Aorta (tissue), 5 donors: ENCODE results near the gene PITX1. TPM values are rescaled to one million over a fixed set of nuclear protein-coding genes. Genes with fewer than 3 reads are reported as not detected.

ENCODE experiments used
- ATAC-seq: fragments of 200-7000 bp; cut with Tn5 transposase; one replicate; pipeline ENCODE4 v1.9.1; 2022; ENCODE audit warnings: moderate library complexity; ENCODE audit not compliant: low FRiP score
- DNase-seq, 2 donors: peaks; one replicate each; pipeline ENCODE4 v3.0.0-alpha.2; 2020
- H3K27ac ChIP-seq, 2 donors: one replicate each; pipeline ENCODE4 v1.5.1; 2013; ENCODE audit warnings: low read length in 2 of 2, mild to moderate bottlenecking in 2 of 2, moderate library complexity in 2 of 2, control low read depth in 1 of 2, inconsistent platforms in 1 of 2, low read depth in 1 of 2
- H3K27me3 ChIP-seq, 2 donors: one replicate each; pipeline ENCODE4 v1.6.1; 2013; ENCODE audit warnings: control low read depth in 1 of 2, low read length in 1 of 2, mild to moderate bottlenecking in 1 of 2, moderate library complexity in 1 of 2; ENCODE audit not compliant: insufficient read depth in 2 of 2, control insufficient read depth in 1 of 2
- H3K36me3 ChIP-seq, 2 donors: one replicate each; pipeline ENCODE4 v1.6.1; 2013; ENCODE audit warnings: control low read depth in 1 of 2, low read length in 1 of 2, mild to moderate bottlenecking in 1 of 2; ENCODE audit not compliant: insufficient read depth in 2 of 2, control insufficient read depth in 1 of 2
- H3K4me1 ChIP-seq, 2 donors: one replicate each; pipeline ENCODE4 v1.6.1; 2013; ENCODE audit warnings: low read length in 2 of 2, control low read depth in 1 of 2, mild to moderate bottlenecking in 1 of 2, moderate library complexity in 1 of 2; ENCODE audit not compliant: insufficient read depth in 2 of 2, control insufficient read depth in 1 of 2
- H3K4me3 ChIP-seq, 2 donors: one replicate each; pipeline ENCODE4 v1.5.1; 2013; ENCODE audit warnings: low read length in 2 of 2, control low read depth in 1 of 2, mild to moderate bottlenecking in 1 of 2
- H3K9me3 ChIP-seq: one replicate; pipeline ENCODE4 v1.6.1; 2013; ENCODE audit warnings: mild to moderate bottlenecking, low read length; ENCODE audit not compliant: control insufficient read depth
- WGBS, 2 donors: extraction: QIAGEN DNeasy Blood & Tissue Kit; methylation state at CpG; one replicate each; pipeline ENCODE4 v1.1.7; 2013; 5-methylcytosine and 5-hydroxymethylcytosine counted together
- intact Hi-C, 2 donors: fragments of 100-400 bp; cut with DNase I; formaldehyde crosslinking; loops; one replicate each; pipeline versions ENCODE4 v1.14.2 to v1.15.0; 2022
- polyA plus RNA-seq, 2 donors: library from polyadenylated mRNA; stranded (reverse); fragments of 200-250 nt; gene quantifications; one replicate each; pipeline ENCODE4 v1.2.3, GENCODE V29; 2013
- total RNA-seq, 2 donors: library from RNA; stranded (reverse); fragmentation: NEBNext Ultra II Directional; extraction: Animal tissue kit (Norgen Biotek cat#: 25700); gene quantifications; one replicate each; pipeline ENCODE4 v1.2.1, GENCODE V29; 2021
- donor health status: healthy with polysubstance abuse.
- donor health status: Bipolar disorder and iron deficiency.
- donor health status: DM: no; HTN: no; CAD: no.
- donor health status: DM: no; HTN: no; CAD: no.
- donor health status: DM: yes; HTN: yes; CAD: no.

Gene PITX1
- total and polyA plus RNA-seq, 4 donors = 0.39 to 2.3 (median 0.49) TPM; not detected in 1

GRCh38 chr5:135072387-135073281, 38.6 kb upstream of the PITX1 start:
- DNase-seq (peak in 1 of 2 donors; percentile 51), ATAC-seq (no peak)
- intact Hi-C loops = no loop called here
- H3K36me3 ChIP-seq = no peaks in the 10 kb centered on the region
- H3K4me1 ChIP-seq = no peaks in the 10 kb centered on the region
- H3K27ac ChIP-seq = no peak overlapping the region
- 66 to 76% methylated on average over 13 of the region's 13 CpGs for WGBS, 2 donors
- no peaks in the 10 kb centered on the region for H3K27me3 ChIP-seq
- H3K4me3 ChIP-seq = no peak overlapping the region
- no peaks in the 10 kb centered on the region for H3K9me3 ChIP-seq

GRCh38 chr5:135071311-135071710, 37.3 kb upstream of the PITX1 start:
- WGBS, 2 donors = 92 to 93% methylated on average over 6 of the region's 6 CpGs
- no peaks in the 10 kb centered on the region for H3K27me3 ChIP-seq
- peak in 1 of 2 donors; percentile 55 for DNase-seq
- no peaks in the 10 kb centered on the region for H3K9me3 ChIP-seq
- H3K36me3 ChIP-seq = no peaks in the 10 kb centered on the region
- no peaks in the 10 kb centered on the region for H3K4me1 ChIP-seq
- H3K27ac ChIP-seq = no peak overlapping the region
- no peak for ATAC-seq
- intact Hi-C loops = no loop called here
- no peak overlapping the region for H3K4me3 ChIP-seq

- H3K9me3 ChIP-seq = no peaks in the 10 kb centered on the region
- no peak for ATAC-seq
- H3K4me3 ChIP-seq = no peak overlapping the region
- no peak overlapping the region for H3K27ac ChIP-seq
- H3K4me1 ChIP-seq = no peaks in the 10 kb centered on the region
- 78 to 81% methylated on average over 19 of the region's 19 CpGs for WGBS, 2 donors
- intact Hi-C loops = no loop called here
- no peaks in the 10 kb centered on the region for H3K27me3 ChIP-seq
- DNase-seq = peak in 1 of 2 donors; percentile 39
- no peaks in the 10 kb centered on the region for H3K36me3 ChIP-seq
Observed at GRCh38 chr5:135069895-135070657, 36.0 kb upstream of the PITX1 start.

GRCh38 chr5:135069016-135069770, 35.2 kb upstream of the PITX1 start:
- Histone ChIP-seq H3K27me3 (no peaks in the 10 kb centered on the region), H3K27ac (no peak overlapping the region), H3K36me3 (no peaks in the 10 kb centered on the region), H3K9me3 (no peaks in the 10 kb centered on the region), H3K4me1 (no peaks in the 10 kb centered on the region), H3K4me3 (no peak overlapping the region)
- ATAC-seq (peak; percentile 6), DNase-seq (peak in 1 of 2 donors; percentile 44)
- 86 to 91% methylated on average over 15 of the region's 15 CpGs for WGBS, 2 donors
- intact Hi-C loops = no loop called here

- intact Hi-C loops = no loop called here
- Histone ChIP-seq H3K27ac (no peak overlapping the region), H3K9me3 (no peaks in the 10 kb centered on the region), H3K36me3 (no peaks in the 10 kb centered on the region), H3K4me3 (no peak overlapping the region), H3K4me1 (no peaks in the 10 kb centered on the region), H3K27me3 (no peaks in the 10 kb centered on the region)
- DNase-seq (peak in 1 of 2 donors; percentile 63), ATAC-seq (no peak)
- WGBS, 2 donors = 81 to 87% methylated on average over 9 of the region's 9 CpGs
Observed at GRCh38 chr5:135067587-135067986, 33.6 kb upstream of the PITX1 start.

- H3K27ac ChIP-seq = no peak overlapping the region
- H3K4me1 ChIP-seq = no peaks in the 10 kb centered on the region
- no peaks in the 10 kb centered on the region for H3K9me3 ChIP-seq
- 86 to 92% methylated on average over 5 of the region's 5 CpGs for WGBS, 2 donors
- no peaks in the 10 kb centered on the region for H3K27me3 ChIP-seq
- ATAC-seq = no peak
- H3K36me3 ChIP-seq = no peaks in the 10 kb centered on the region
- intact Hi-C loops = no loop called here
- peak in 1 of 2 donors; percentile 64 for DNase-seq
- H3K4me3 ChIP-seq = no peak overlapping the region
Observed at GRCh38 chr5:135066781-135067180, 32.8 kb upstream of the PITX1 start.

- Histone ChIP-seq H3K4me1 (no peaks in the 10 kb centered on the region), H3K9me3 (no peaks in the 10 kb centered on the region), H3K27me3 (no peaks in the 10 kb centered on the region), H3K36me3 (no peaks in the 10 kb centered on the region), H3K27ac (no peak overlapping the region), H3K4me3 (no peak overlapping the region)
- DNase-seq = peak in 1 of 2 donors; percentile 55
- intact Hi-C loops = no loop called here
- ATAC-seq = no peak
- WGBS, 2 donors = 60 to 62% methylated on average over 16 of the region's 16 CpGs
Observed at GRCh38 chr5:135065306-135066265, 31.6 kb upstream of the PITX1 start.

- ATAC-seq (no peak), DNase-seq (peak in 1 of 2 donors; percentile 25)
- intact Hi-C loops = no loop called here
- H3K27ac ChIP-seq = no peak overlapping the region
- H3K4me1 ChIP-seq = no peaks in the 10 kb centered on the region
- no peaks in the 10 kb centered on the region for H3K27me3 ChIP-seq
- no peak overlapping the region for H3K4me3 ChIP-seq
- no peaks in the 10 kb centered on the region for H3K9me3 ChIP-seq
- WGBS, 2 donors = 78 to 84% methylated on average over 4 of the region's 4 CpGs
- no peaks in the 10 kb centered on the region for H3K36me3 ChIP-seq
Observed at GRCh38 chr5:135064235-135064570, 30.2 kb upstream of the PITX1 start.
